K562 (cell line): Measurements from ENCODE around the gene DCAF5. TPM values are rescaled to one million over a fixed set of nuclear protein-coding genes. Genes with fewer than 3 reads are reported as not detected.

Experiments
- ATAC-seq: fragments of 200-7000 bp; cut with Tn5 transposase; 3 replicates; pipeline ENCODE4 v1.9.1; 2020; ENCODE audit warnings: moderate library complexity
- BruUV-seq: library from RNA; stranded (reverse); fragments of 400-500 nt; replicated peaks from 2 replicates; lab custom pipeline; 2021; lab: Mats Ljungman, UMichigan
- CTCF ChIA-PET: fragments of 300-600 bp; formaldehyde crosslinking; extraction: SDS; loops from one replicate; lab custom pipeline; 2021; ENCODE audit warnings: low intra/inter-chr PET ratio; lab: Yijun Ruan, JAX
- POLR2A ChIA-PET: fragments of 300-600, 350-650 bp; sonication (Branson Sonifier 250); formaldehyde crosslinking; extraction: SDS; loops from one replicate; lab custom pipeline; 2021; ENCODE audit warnings: antibody characterized with exemption, inconsistent platforms; lab: Yijun Ruan, JAX
- DNase-seq, 4 experiments: peaks; one replicate each; pipeline versions ENCODE4 v3.0.0 to v3.0.0-alpha.2; 2011 to 2018; ENCODE audit warnings: low spot score in 3 of 4, mixed read lengths in 3 of 4; ENCODE audit errors: extremely low read depth in 1 of 4
- FAIRE-seq: peaks from 2 replicates; lab custom pipeline; 2011; peaks lifted over from hg19 to GRCh38; lab: Jason Lieb, UNC
- H2AFZ ChIP-seq: 2 replicates; pipeline ENCODE4 v1.6.0; 2011; ENCODE audit warnings: low read depth, low read length, control low read depth, inconsistent platforms
- H3K27ac ChIP-seq: fragments of 200-600 bp; 3 replicates; pipeline ENCODE4 v1.8.0; 2011; ENCODE audit warnings: low read depth, mild to moderate bottlenecking, control low read depth, inconsistent platforms, low read length, moderate library complexity, mixed read lengths; ENCODE audit errors: extremely low read depth
- H3K27me3 ChIP-seq, 2 experiments: fragments of 300-600 bp in 1 of 2; 2 replicates in 1 of 2; 3 replicates in 1 of 2; pipeline versions ENCODE4 v1.6.0 to v1.8.0; 2011; ENCODE audit warnings: inconsistent platforms in 2 of 2, low read length in 2 of 2, mild to moderate bottlenecking in 1 of 2, mixed read lengths in 1 of 2, moderate library complexity in 1 of 2; ENCODE audit not compliant: control insufficient read depth in 2 of 2, insufficient read depth in 2 of 2
- H3K36me3 ChIP-seq: fragments of 300-600 bp; 3 replicates; pipeline ENCODE4 v1.8.0; 2011; ENCODE audit warnings: mild to moderate bottlenecking, low read length, inconsistent platforms; ENCODE audit not compliant: control insufficient read depth, insufficient read depth
- H3K4me1 ChIP-seq, 2 experiments: fragments of 200-600 bp in 1 of 2; replicated peaks in 1 of 2; 2 replicates in 1 of 2; 3 replicates in 1 of 2; pipeline versions ENCODE4 v1.5.1 to v1.8.0; 2011; ENCODE audit warnings: inconsistent platforms in 2 of 2, low read length in 2 of 2, mild to moderate bottlenecking in 1 of 2, mixed read lengths in 1 of 2, moderate library complexity in 1 of 2; ENCODE audit not compliant: control insufficient read depth in 2 of 2, insufficient read depth in 2 of 2
- H3K4me2 ChIP-seq: 2 replicates; pipeline ENCODE4 v1.6.1; 2011; ENCODE audit warnings: low read length, control low read depth, inconsistent platforms, mixed read lengths; ENCODE audit not compliant: insufficient read depth
- H3K4me3 ChIP-seq: fragments of 200-600 bp; sonication (generic), shearing (Covaris generic); 2 replicates; pipeline ENCODE4 v1.5.1; 2016; ENCODE audit warnings: control low read depth, inconsistent platforms
- H3K79me2 ChIP-seq: fragments of 200-600 bp; 3 replicates; pipeline ENCODE4 v1.8.0; 2011; ENCODE audit warnings: low read length, inconsistent platforms; ENCODE audit not compliant: control insufficient read depth, insufficient read depth
- H3K9ac ChIP-seq, 2 experiments: 2 replicates each; pipeline versions ENCODE4 v1.6.0 to v1.6.1; 2011; ENCODE audit warnings: low read depth in 2 of 2, low read length in 2 of 2, control low read depth in 1 of 2, inconsistent platforms in 1 of 2, mild to moderate bottlenecking in 1 of 2, mixed read lengths in 1 of 2; ENCODE audit not compliant: insufficient read depth in 1 of 2
- H3K9me1 ChIP-seq: one replicate; pipeline ENCODE4 v1.6.0; 2011; ENCODE audit warnings: inconsistent platforms, mild to moderate bottlenecking, low read length, moderate library complexity; ENCODE audit not compliant: control insufficient read depth, insufficient read depth
- H3K9me3 ChIP-seq: replicated peaks from 2 replicates; pipeline ENCODE4 v1.5.1; 2011; ENCODE audit warnings: low read depth, low read length, inconsistent platforms; ENCODE audit not compliant: control insufficient read depth, insufficient read depth
- H4K20me1 ChIP-seq: replicated peaks from 2 replicates; pipeline ENCODE4 v1.6.1; 2011; ENCODE audit warnings: low read length, inconsistent platforms, mixed read lengths; ENCODE audit not compliant: control insufficient read depth, insufficient read depth
- ARID1B ChIP-seq: fragments of 450-650 bp; IDR thresholded peaks from 2 replicates; pipeline ENCODE4 v1.6.1; 2016; ENCODE audit warnings: antibody characterized with exemption, mild to moderate bottlenecking, inconsistent platforms
- ATF6 ChIP-seq: sonication (generic); formaldehyde crosslinking; IDR thresholded peaks from 2 replicates; pipeline ENCODE4 v1.4.0; 2020; ENCODE audit warnings: mild to moderate bottlenecking, missing genetic modification reagents
- CBFA2T2 ChIP-seq: fragments of 450-650 bp; conservative IDR thresholded peaks from 2 replicates; pipeline ENCODE4 v1.6.1; 2017; ENCODE audit warnings: mild to moderate bottlenecking
- IRF9 ChIP-seq: fragments of 450-650 bp; IDR thresholded peaks from 2 replicates; pipeline ENCODE4 v1.6.1; 2016; ENCODE audit warnings: missing biosample characterization, missing genetic modification characterization
- KDM2B ChIP-seq: fragments of 250-450 bp; sonication (Bioruptor Pico); IDR thresholded peaks from 2 replicates; pipeline ENCODE4 v1.8.0; 2021; ENCODE audit warnings: mild to moderate bottlenecking, moderate library complexity
- ZNF609 ChIP-seq: sonication (generic); formaldehyde crosslinking; IDR thresholded peaks from 2 replicates; pipeline ENCODE4 v1.8.1; 2023; ENCODE audit warnings: missing genetic modification reagents, mild to moderate bottlenecking, borderline replicate concordance
- WGBS: fragments of 100-300 bp; shearing (Covaris generic); methylation state at CpG from one replicate; pipeline ENCODE4 v1.1.6; 2016; ENCODE audit warnings: low coverage, mixed read lengths; ENCODE audit not compliant: insufficient coverage; ENCODE audit errors: missing lambda C conversion rate; 5-methylcytosine and 5-hydroxymethylcytosine counted together
- in situ Hi-C: fragments of 300-500 bp; cut with MboI; formaldehyde crosslinking; loops from 4 replicates; pipeline ENCODE4 v1.15.0; 2018; ENCODE audit warnings: inconsistent platforms, mixed read lengths
- intact Hi-C: fragments of 100-400 bp; cut with micrococcal nuclease; formaldehyde crosslinking; loops from 2 replicates; pipeline ENCODE4 v1.14.2; 2022
- polyA plus RNA-seq, 8 experiments: library from polyadenylated mRNA; depleted of rRNA in 4 of 8; stranded (reverse) in 5 of 8; unstranded in 3 of 8; fragments of >200 nt; fragmentation: Nextera tagmentation in 2 of 8; fragmentation: Illumina TruSeq in 1 of 8; extraction: Ambion mirVana in 2 of 8; extraction: Trizol in 1 of 8; gene quantifications; 2 replicates each; pipeline versions ENCODE4 v1.2.1 to v1.2.3, GENCODE V29; 2011 to 2014; ENCODE audit warnings: inconsistent platforms in 1 of 8, missing spikeins in 1 of 8
- total RNA-seq, 7 experiments: library from RNA; depleted of rRNA in 6 of 7; stranded (reverse); fragments of >200 nt in 6 of 7; fragmentation: Illumina TruSeq in 2 of 7; extraction: Trizol in 2 of 7; gene quantifications; 2 replicates each; pipeline versions ENCODE4 v1.2.1 to v1.2.3, GENCODE V29; 2011 to 2021; ENCODE audit warnings: low replicate concordance in 1 of 7
- TF ChIP-seq, protein P1 (sequence below), 2 experiments: fragments of 450-650 bp; conservative IDR thresholded peaks; 2 replicates each; pipeline ENCODE4 v1.6.1; 2017; ENCODE audit warnings: mild to moderate bottlenecking in 2 of 2, moderate library complexity in 2 of 2
- TF ChIP-seq, protein P2 (sequence below), 2 experiments: IDR thresholded peaks in 1 of 2; conservative IDR thresholded peaks in 1 of 2; 2 replicates each; pipeline ENCODE4 v1.6.1; 2016; ENCODE audit warnings: low read depth in 2 of 2, mild to moderate bottlenecking in 1 of 2, missing compliant biosample characterization in 1 of 2, missing genetic modification characterization in 1 of 2, moderate library complexity in 1 of 2

DCAF5 gene
- total and polyA plus RNA-seq, 9 of the 15 experiments (the other 6 are each of a cell fraction or from before 2014, with no cell fraction given), result 5.6 to 24.1 (median 12.7) TPM

- intact Hi-C loops (no loop called here), in situ Hi-C loops (loop anchor here (10.0 kb wide), 1 partner anchor 180 kb away; no protein-coding TSS in a partner anchor)
- Histone ChIP-seq H3K9me1 (no peaks in the 10 kb centered on the region), H3K27ac (no peak overlapping the region), H3K4me1 (peaks cover 0 to 9% of the 10 kb centered on the region in 2 experiments; a peak in 2 of 5 replicates), H2AFZ (no peak overlapping the region), H3K9ac (no peak overlapping the region), H4K20me1 (no peaks in the 10 kb centered on the region), H3K9me3 (no peaks in the 10 kb centered on the region), H3K4me2 (no peak overlapping the region), H3K4me3 (no peak overlapping the region), H3K36me3 (peaks cover 26% of the 10 kb centered on the region), H3K27me3 (no peaks in the 10 kb centered on the region), H3K79me2 (no peaks in the 10 kb centered on the region)
- FAIRE-seq (no peak), DNase-seq (peak; percentile 15 to 26 (median 20)), ATAC-seq (peak; percentile 36; the same call in 2 of the 3 replicates)
- no TSS peak for BruUV-seq
- 0% methylated on average over 1 of the region's 1 CpG for WGBS
- ChIA-PET POLR2A (interaction anchor here (1.2 kb wide), 1 partner anchor 12 kb away, joined by 3 read pairs; no protein-coding TSS in a partner anchor), CTCF (no interaction called here)
- no peak for TF ChIP-seq ATF6 (CRISPR knock-in tag)
- TF ChIP-seq, protein P1, sequence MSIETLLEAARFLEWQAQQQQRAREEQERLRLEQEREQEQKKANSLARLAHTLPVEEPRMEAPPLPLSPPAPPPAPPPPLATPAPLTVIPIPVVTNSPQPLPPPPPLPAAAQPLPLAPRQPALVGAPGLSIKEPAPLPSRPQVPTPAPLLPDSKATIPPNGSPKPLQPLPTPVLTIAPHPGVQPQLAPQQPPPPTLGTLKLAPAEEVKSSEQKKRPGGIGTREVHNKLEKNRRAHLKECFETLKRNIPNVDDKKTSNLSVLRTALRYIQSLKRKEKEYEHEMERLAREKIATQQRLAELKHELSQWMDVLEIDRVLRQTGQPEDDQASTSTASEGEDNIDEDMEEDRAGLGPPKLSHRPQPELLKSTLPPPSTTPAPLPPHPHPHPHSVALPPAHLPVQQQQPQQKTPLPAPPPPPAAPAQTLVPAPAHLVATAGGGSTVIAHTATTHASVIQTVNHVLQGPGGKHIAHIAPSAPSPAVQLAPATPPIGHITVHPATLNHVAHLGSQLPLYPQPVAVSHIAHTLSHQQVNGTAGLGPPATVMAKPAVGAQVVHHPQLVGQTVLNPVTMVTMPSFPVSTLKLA (conservative IDR thresholded peaks at IDR 0.05), result no peak
- no peak for TF ChIP-seq ZNF609 (CRISPR knock-in tag)
- no peak for TF ChIP-seq IRF9 (tag)
- peak; percentile 30; the same call in 1 of the 2 replicates for TF ChIP-seq CBFA2T2
- TF ChIP-seq, protein P2, sequence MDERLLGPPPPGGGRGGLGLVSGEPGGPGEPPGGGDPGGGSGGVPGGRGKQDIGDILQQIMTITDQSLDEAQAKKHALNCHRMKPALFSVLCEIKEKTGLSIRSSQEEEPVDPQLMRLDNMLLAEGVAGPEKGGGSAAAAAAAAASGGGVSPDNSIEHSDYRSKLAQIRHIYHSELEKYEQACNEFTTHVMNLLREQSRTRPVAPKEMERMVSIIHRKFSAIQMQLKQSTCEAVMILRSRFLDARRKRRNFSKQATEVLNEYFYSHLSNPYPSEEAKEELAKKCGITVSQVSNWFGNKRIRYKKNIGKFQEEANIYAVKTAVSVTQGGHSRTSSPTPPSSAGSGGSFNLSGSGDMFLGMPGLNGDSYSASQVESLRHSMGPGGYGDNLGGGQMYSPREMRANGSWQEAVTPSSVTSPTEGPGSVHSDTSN (CRISPR knock-in tag; IDR thresholded peaks at IDR 0.05; ENCODE audit: low read depth), result no peak
- TF ChIP-seq, protein P2 (tag; conservative IDR thresholded peaks at IDR 0.05; ENCODE audit: low read depth), result no peak
- TF ChIP-seq ARID1B, result peak; percentile 30
- TF ChIP-seq KDM2B (CRISPR knock-in tag), result no peak
These were observed 58.4 kb downstream of the DCAF5 start for GRCh38 chr14:69094481-69094880.
